Mesodermal cell (in vitro differentiated cells): ENCODE results near the gene CRACR2B.

Experiments used
- H3K27ac ChIP-seq: 2 replicates; pipeline ENCODE4 v1.7.0; 2013; ENCODE audit warnings: mild to moderate bottlenecking, low read depth, low read length, moderate library complexity; ENCODE audit not compliant: severe bottlenecking
- H3K36me3 ChIP-seq: 2 replicates; pipeline ENCODE4 v1.7.1; 2013; ENCODE audit warnings: mild to moderate bottlenecking, low read length, moderate library complexity; ENCODE audit not compliant: control insufficient read depth, insufficient read depth
- H3K4me1 ChIP-seq: one replicate; pipeline ENCODE4 v1.7.1; 2013; ENCODE audit warnings: mild to moderate bottlenecking, low read length; ENCODE audit not compliant: insufficient read depth, control insufficient read depth, poor library complexity, severe bottlenecking
- H3K4me3 ChIP-seq: 2 replicates; pipeline ENCODE4 v1.7.0; 2013; ENCODE audit warnings: low read length, control low read depth, mild to moderate bottlenecking; ENCODE audit not compliant: insufficient read depth, poor library complexity, severe bottlenecking; ENCODE audit errors: extremely low read depth
- H3K9me3 ChIP-seq: 2 replicates; pipeline ENCODE4 v1.7.1; 2013; ENCODE audit warnings: mild to moderate bottlenecking, low read length, moderate library complexity; ENCODE audit not compliant: control insufficient read depth
- WGBS, 2 experiments: methylation state at CpG; one replicate each; pipeline ENCODE4 v1.1.5; 2013; ENCODE audit warnings: missing lambda C conversion rate in 2 of 2; ENCODE audit not compliant: insufficient coverage in 2 of 2; 5-methylcytosine and 5-hydroxymethylcytosine counted together

The CRACR2B gene

GRCh38 chr11:866481-866880 is 38.8 kb downstream of the CRACR2B start:
- Histone ChIP-seq H3K27ac (no peak overlapping the region), H3K9me3 (no peaks in the 10 kb centered on the region), H3K36me3 (peaks cover 9% of the 10 kb centered on the region), H3K4me1 (peaks cover 12% of the 10 kb centered on the region), H3K4me3 (no peak overlapping the region)
- 82 to 95% methylated on average over 3 to 13 of the region's 14 CpGs for WGBS, 2 experiments

- H3K36me3 ChIP-seq: peaks cover 9% of the 10 kb centered on the region
- WGBS, 2 experiments: 94 to 96% methylated on average over 3 to 7 of the region's 8 CpGs
- no peak overlapping the region for H3K27ac ChIP-seq
- no peak overlapping the region for H3K4me3 ChIP-seq
- no peaks in the 10 kb centered on the region for H3K9me3 ChIP-seq
- peaks cover 7% of the 10 kb centered on the region for H3K4me1 ChIP-seq
Measured at GRCh38 chr11:867856-868358, 40.2 kb downstream of the CRACR2B start.

GRCh38 chr11:868394-868793 is 40.7 kb downstream of the CRACR2B start:
- no peak overlapping the region for H3K4me3 ChIP-seq
- no peak overlapping the region for H3K27ac ChIP-seq
- no peaks in the 10 kb centered on the region for H3K9me3 ChIP-seq
- H3K4me1 ChIP-seq: peaks cover 3% of the 10 kb centered on the region
- H3K36me3 ChIP-seq: peaks cover 9% of the 10 kb centered on the region
- WGBS, 2 experiments: 92 to 97% methylated on average over 16 to 17 of the region's 17 CpGs

GRCh38 chr11:868802-869201 is 41.1 kb downstream of the CRACR2B start:
- Histone ChIP-seq H3K27ac (no peak overlapping the region), H3K4me1 (no peaks in the 10 kb centered on the region), H3K4me3 (no peak overlapping the region), H3K9me3 (no peaks in the 10 kb centered on the region), H3K36me3 (peaks cover 9% of the 10 kb centered on the region)
- 88 to 92% methylated on average over 6 to 12 of the region's 12 CpGs for WGBS, 2 experiments

GRCh38 chr11:869399-870126 is 41.8 kb downstream of the CRACR2B start:
- Histone ChIP-seq H3K9me3 (no peaks in the 10 kb centered on the region), H3K27ac (no peak overlapping the region), H3K36me3 (peaks cover 12% of the 10 kb centered on the region), H3K4me1 (no peaks in the 10 kb centered on the region), H3K4me3 (no peak overlapping the region)
- 88 to 90% methylated on average over 25 of the region's 25 CpGs for WGBS, 2 experiments

GRCh38 chr11:870127-870413 is 42.4 kb downstream of the CRACR2B start:
- Histone ChIP-seq H3K36me3 (peaks cover 17% of the 10 kb centered on the region), H3K4me3 (no peak overlapping the region)

GRCh38 chr11:870418-870817 is 42.7 kb downstream of the CRACR2B start:
- Histone ChIP-seq H3K4me3 (no peak overlapping the region), H3K4me1 (no peaks in the 10 kb centered on the region), H3K36me3 (peaks cover 18% of the 10 kb centered on the region), H3K9me3 (no peaks in the 10 kb centered on the region), H3K27ac (no peak overlapping the region)
- WGBS, 2 experiments: 80 to 81% methylated on average over 7 to 8 of the region's 8 CpGs

More at GRCh38 chr11:870127-870413, 42.4 kb downstream of the CRACR2B start:
- H3K27ac ChIP-seq: no peak overlapping the region
- 44 to 55% methylated on average over 7 to 8 of the region's 8 CpGs for WGBS, 2 experiments
- H3K4me1 ChIP-seq: no peaks in the 10 kb centered on the region
- H3K9me3 ChIP-seq: no peaks in the 10 kb centered on the region

GRCh38 chr11:871472-871871 is 43.8 kb downstream of the CRACR2B start:
- Histone ChIP-seq H3K27ac (no peak overlapping the region), H3K36me3 (peaks cover 23% of the 10 kb centered on the region), H3K4me1 (no peaks in the 10 kb centered on the region), H3K4me3 (no peak overlapping the region), H3K9me3 (no peaks in the 10 kb centered on the region)
- 83 to 84% methylated on average over 8 to 9 of the region's 9 CpGs for WGBS, 2 experiments

GRCh38 chr11:872799-873198 is 45.1 kb downstream of the CRACR2B start:
- 93 to 97% methylated on average over 5 to 7 of the region's 9 CpGs for WGBS, 2 experiments

GRCh38 chr11:873706-874105 is 46.0 kb downstream of the CRACR2B start:
- 82 to 86% methylated on average over 7 to 9 of the region's 12 CpGs for WGBS, 2 experiments
- peaks cover 30% of the 10 kb centered on the region for H3K36me3 ChIP-seq
- H3K4me1 ChIP-seq: no peaks in the 10 kb centered on the region
- H3K4me3 ChIP-seq: no peak overlapping the region
- no peak overlapping the region for H3K27ac ChIP-seq
- H3K9me3 ChIP-seq: no peaks in the 10 kb centered on the region

More at GRCh38 chr11:872799-873198, 45.1 kb downstream of the CRACR2B start:
- Histone ChIP-seq H3K4me3 (no peak overlapping the region), H3K36me3 (peaks cover 28% of the 10 kb centered on the region), H3K9me3 (no peaks in the 10 kb centered on the region), H3K27ac (no peak overlapping the region), H3K4me1 (no peaks in the 10 kb centered on the region)

GRCh38 chr11:875203-875602 is 47.5 kb downstream of the CRACR2B start:
- Histone ChIP-seq H3K36me3 (peaks cover 40% of the 10 kb centered on the region), H3K4me1 (no peaks in the 10 kb centered on the region), H3K27ac (no peak overlapping the region), H3K4me3 (no peak overlapping the region), H3K9me3 (no peaks in the 10 kb centered on the region)
- 95 to 96% methylated on average over 15 to 16 of the region's 16 CpGs for WGBS, 2 experiments
